SK-N-SH treated with all-trans-retinoic acid at 6 μM for 48 hours (cell line): Measurements from ENCODE around the gene ERCC5.

Experiments
- ATAC-seq: fragments of 200-7000 bp; cut with Tn5 transposase; 3 replicates; pipeline ENCODE4 v1.9.1; 2020; ENCODE audit warnings: mild to moderate bottlenecking, moderate library complexity
- ARNTL ChIP-seq: fragments of 450-650 bp; formaldehyde crosslinking; IDR thresholded peaks from 2 replicates; pipeline ENCODE4 v1.5.0; 2020; ENCODE audit warnings: low read depth, mild to moderate bottlenecking, moderate library complexity, borderline replicate concordance
- CREB5 ChIP-seq: fragments of 250-450 bp; sonication (Bioruptor Pico); IDR thresholded peaks from 2 replicates; pipeline ENCODE4 v1.5.1; 2020; ENCODE audit warnings: low read depth, mild to moderate bottlenecking, moderate library complexity
- CSRNP3 ChIP-seq: fragments of 250-450 bp; sonication (Bioruptor Pico); IDR thresholded peaks from 2 replicates; pipeline ENCODE4 v1.5.1; 2021; ENCODE audit warnings: mild to moderate bottlenecking, moderate library complexity
- ESRRG ChIP-seq: fragments of 250-450 bp; sonication (Bioruptor Pico); IDR thresholded peaks from 2 replicates; pipeline ENCODE4 v1.6.1; 2021; ENCODE audit warnings: mild to moderate bottlenecking
- GLIS3 ChIP-seq: fragments of 250-450 bp; sonication (Bioruptor Pico); IDR thresholded peaks from 2 replicates; pipeline ENCODE4 v1.5.0; 2020; ENCODE audit warnings: mild to moderate bottlenecking, moderate library complexity
- OSR1 ChIP-seq: fragments of 250-450 bp; sonication (Bioruptor Pico); IDR thresholded peaks from 2 replicates; pipeline ENCODE4 v1.8.0; 2022; ENCODE audit warnings: moderate library complexity, mild to moderate bottlenecking, inconsistent platforms
- POU6F1 ChIP-seq: fragments of 250-450 bp; sonication (Bioruptor Pico); IDR thresholded peaks from 2 replicates; pipeline ENCODE4 v1.8.0; 2021; ENCODE audit warnings: low read depth, mild to moderate bottlenecking, moderate library complexity, borderline replicate concordance
- PPARA ChIP-seq: fragments of 250-450 bp; sonication (Bioruptor Pico); IDR thresholded peaks from 2 replicates; pipeline ENCODE4 v1.5.0; 2020; ENCODE audit warnings: mild to moderate bottlenecking, borderline replicate concordance
- RARB ChIP-seq: fragments of 250-450 bp; sonication (Bioruptor Pico); IDR thresholded peaks from 2 replicates; pipeline ENCODE4 v1.8.0; 2021; ENCODE audit warnings: mild to moderate bottlenecking, moderate library complexity
- SNAI2 ChIP-seq: fragments of 250-450 bp; sonication (Bioruptor Pico); IDR thresholded peaks from 2 replicates; pipeline ENCODE4 v1.5.0; 2020; ENCODE audit warnings: mild to moderate bottlenecking, moderate library complexity
- TOX ChIP-seq: fragments of 250-450 bp; sonication (Bioruptor Pico); IDR thresholded peaks from 2 replicates; pipeline ENCODE4 v1.8.0; 2021; ENCODE audit warnings: mild to moderate bottlenecking, moderate library complexity, borderline replicate concordance
- ZC3H10 ChIP-seq: fragments of 250-450 bp; sonication (Bioruptor Pico); IDR thresholded peaks from 2 replicates; pipeline ENCODE4 v1.5.1; 2021; ENCODE audit warnings: mild to moderate bottlenecking, moderate library complexity
- ZFP30 ChIP-seq: fragments of 450-650 bp; formaldehyde crosslinking; IDR thresholded peaks from 2 replicates; pipeline ENCODE4 v1.5.0; 2022; ENCODE audit warnings: mild to moderate bottlenecking, moderate library complexity
- ZNF70 ChIP-seq: fragments of 450-650 bp; formaldehyde crosslinking; IDR thresholded peaks from 2 replicates; pipeline ENCODE4 v1.5.0; 2020; ENCODE audit warnings: mild to moderate bottlenecking, moderate library complexity
- TF ChIP-seq, protein P1 (sequence below): fragments of 250-450 bp; sonication (Bioruptor Pico); IDR thresholded peaks from 2 replicates; pipeline ENCODE4 v1.8.0; 2020; ENCODE audit warnings: mild to moderate bottlenecking, moderate library complexity, borderline replicate concordance
- TF ChIP-seq, protein P2 (sequence below): fragments of 250-450 bp; sonication (Bioruptor Pico); IDR thresholded peaks from 2 replicates; pipeline ENCODE4 v1.5.0; 2020; ENCODE audit warnings: mild to moderate bottlenecking, moderate library complexity

ERCC5 gene

GRCh38 chr13:102863590-102863989, 17.8 kb downstream of the ERCC5 start:
- ATAC-seq = no peak
- TF ChIP-seq CREB5 (CRISPR knock-in tag) = no peak
- TF ChIP-seq, all 23 proteins: peak for 0

DNA sequence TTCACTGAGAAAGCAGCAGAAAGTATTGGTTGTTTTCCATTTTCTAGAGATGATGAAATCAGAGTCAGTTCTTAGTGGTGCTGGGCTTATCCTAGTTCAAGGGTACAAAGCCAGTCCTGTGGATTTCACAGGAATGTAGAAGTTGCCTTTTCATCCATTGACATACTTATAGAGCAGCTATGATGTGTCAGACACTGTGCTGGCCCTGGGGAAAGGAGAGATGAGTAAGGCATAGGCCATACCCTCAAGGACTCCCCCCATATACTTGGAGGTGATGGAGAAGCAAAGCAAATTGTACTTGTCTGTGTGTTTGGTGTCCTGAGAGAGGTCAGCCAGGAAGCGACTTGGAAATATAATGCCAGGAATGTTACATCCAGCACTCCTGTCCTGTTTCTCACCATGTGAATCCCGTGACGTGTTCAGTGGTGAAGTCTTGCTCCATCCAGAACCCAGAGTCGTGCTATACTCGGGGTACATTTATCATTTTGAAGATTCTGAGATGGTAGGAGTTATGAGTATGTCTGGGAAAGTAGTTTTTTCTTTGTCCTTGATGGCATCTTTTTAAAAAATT, 22.6 kb downstream of the ERCC5 start:
- ATAC-seq = no peak

More for the DNA sequence above, 22.6 kb downstream of the ERCC5 start:
- TF ChIP-seq PPARA (CRISPR knock-in tag) (no peak), ESRRG (CRISPR knock-in tag) (no peak), TOX (CRISPR knock-in tag) (no peak), SNAI2 (CRISPR knock-in tag) (no peak), CREB5 (CRISPR knock-in tag) (no peak), ARNTL (CRISPR knock-in tag) (no peak), POU6F1 (CRISPR knock-in tag) (no peak), ZFP30 (CRISPR knock-in tag) (no peak), CSRNP3 (no peak), ZC3H10 (CRISPR knock-in tag) (no peak), RARB (CRISPR knock-in tag) (no peak), GLIS3 (no peak), ZNF70 (CRISPR knock-in tag) (no peak), OSR1 (no peak)
- TF ChIP-seq, protein P1, sequence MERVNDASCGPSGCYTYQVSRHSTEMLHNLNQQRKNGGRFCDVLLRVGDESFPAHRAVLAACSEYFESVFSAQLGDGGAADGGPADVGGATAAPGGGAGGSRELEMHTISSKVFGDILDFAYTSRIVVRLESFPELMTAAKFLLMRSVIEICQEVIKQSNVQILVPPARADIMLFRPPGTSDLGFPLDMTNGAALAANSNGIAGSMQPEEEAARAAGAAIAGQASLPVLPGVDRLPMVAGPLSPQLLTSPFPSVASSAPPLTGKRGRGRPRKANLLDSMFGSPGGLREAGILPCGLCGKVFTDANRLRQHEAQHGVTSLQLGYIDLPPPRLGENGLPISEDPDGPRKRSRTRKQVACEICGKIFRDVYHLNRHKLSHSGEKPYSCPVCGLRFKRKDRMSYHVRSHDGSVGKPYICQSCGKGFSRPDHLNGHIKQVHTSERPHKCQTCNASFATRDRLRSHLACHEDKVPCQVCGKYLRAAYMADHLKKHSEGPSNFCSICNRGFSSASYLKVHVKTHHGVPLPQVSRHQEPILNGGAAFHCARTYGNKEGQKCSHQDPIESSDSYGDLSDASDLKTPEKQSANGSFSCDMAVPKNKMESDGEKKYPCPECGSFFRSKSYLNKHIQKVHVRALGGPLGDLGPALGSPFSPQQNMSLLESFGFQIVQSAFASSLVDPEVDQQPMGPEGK = no peak
- TF ChIP-seq, protein P2, sequence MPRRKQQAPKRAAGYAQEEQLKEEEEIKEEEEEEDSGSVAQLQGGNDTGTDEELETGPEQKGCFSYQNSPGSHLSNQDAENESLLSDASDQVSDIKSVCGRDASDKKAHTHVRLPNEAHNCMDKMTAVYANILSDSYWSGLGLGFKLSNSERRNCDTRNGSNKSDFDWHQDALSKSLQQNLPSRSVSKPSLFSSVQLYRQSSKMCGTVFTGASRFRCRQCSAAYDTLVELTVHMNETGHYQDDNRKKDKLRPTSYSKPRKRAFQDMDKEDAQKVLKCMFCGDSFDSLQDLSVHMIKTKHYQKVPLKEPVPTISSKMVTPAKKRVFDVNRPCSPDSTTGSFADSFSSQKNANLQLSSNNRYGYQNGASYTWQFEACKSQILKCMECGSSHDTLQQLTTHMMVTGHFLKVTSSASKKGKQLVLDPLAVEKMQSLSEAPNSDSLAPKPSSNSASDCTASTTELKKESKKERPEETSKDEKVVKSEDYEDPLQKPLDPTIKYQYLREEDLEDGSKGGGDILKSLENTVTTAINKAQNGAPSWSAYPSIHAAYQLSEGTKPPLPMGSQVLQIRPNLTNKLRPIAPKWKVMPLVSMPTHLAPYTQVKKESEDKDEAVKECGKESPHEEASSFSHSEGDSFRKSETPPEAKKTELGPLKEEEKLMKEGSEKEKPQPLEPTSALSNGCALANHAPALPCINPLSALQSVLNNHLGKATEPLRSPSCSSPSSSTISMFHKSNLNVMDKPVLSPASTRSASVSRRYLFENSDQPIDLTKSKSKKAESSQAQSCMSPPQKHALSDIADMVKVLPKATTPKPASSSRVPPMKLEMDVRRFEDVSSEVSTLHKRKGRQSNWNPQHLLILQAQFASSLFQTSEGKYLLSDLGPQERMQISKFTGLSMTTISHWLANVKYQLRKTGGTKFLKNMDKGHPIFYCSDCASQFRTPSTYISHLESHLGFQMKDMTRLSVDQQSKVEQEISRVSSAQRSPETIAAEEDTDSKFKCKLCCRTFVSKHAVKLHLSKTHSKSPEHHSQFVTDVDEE (CRISPR knock-in tag) = no peak
